Suprapubic skin (tissue), 3 donors: ENCODE results near the gene PSMA1.

ENCODE experiments used
- POLR2A ChIP-seq, 2 donors: fragments of 450-650 bp; IDR thresholded peaks; one replicate each; pipeline ENCODE4 v1.6.1; 2017; ENCODE audit warnings: antibody characterized with exemption in 2 of 2, mild to moderate bottlenecking in 2 of 2, moderate library complexity in 2 of 2
- TF ChIP-seq, protein P1 (sequence below), 2 donors: fragments of 200-600 bp in 1 of 2; fragments of 450-650 bp in 1 of 2; sonication (generic) in 1 of 2; IDR thresholded peaks; one replicate each; pipeline ENCODE4 v1.5.1; 2016 to 2019; ENCODE audit warnings: antibody characterized with exemption in 2 of 2, mild to moderate bottlenecking in 1 of 2, moderate library complexity in 1 of 2

GRCh38 chr11:14460147-14460546 lies 60.0 kb downstream of the PSMA1 start:
- TF ChIP-seq, protein P1, sequence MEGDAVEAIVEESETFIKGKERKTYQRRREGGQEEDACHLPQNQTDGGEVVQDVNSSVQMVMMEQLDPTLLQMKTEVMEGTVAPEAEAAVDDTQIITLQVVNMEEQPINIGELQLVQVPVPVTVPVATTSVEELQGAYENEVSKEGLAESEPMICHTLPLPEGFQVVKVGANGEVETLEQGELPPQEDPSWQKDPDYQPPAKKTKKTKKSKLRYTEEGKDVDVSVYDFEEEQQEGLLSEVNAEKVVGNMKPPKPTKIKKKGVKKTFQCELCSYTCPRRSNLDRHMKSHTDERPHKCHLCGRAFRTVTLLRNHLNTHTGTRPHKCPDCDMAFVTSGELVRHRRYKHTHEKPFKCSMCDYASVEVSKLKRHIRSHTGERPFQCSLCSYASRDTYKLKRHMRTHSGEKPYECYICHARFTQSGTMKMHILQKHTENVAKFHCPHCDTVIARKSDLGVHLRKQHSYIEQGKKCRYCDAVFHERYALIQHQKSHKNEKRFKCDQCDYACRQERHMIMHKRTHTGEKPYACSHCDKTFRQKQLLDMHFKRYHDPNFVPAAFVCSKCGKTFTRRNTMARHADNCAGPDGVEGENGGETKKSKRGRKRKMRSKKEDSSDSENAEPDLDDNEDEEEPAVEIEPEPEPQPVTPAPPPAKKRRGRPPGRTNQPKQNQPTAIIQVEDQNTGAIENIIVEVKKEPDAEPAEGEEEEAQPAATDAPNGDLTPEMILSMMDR (IDR thresholded peaks at IDR 0.05), result no peak
- no peak for TF ChIP-seq POLR2A (IDR thresholded peaks at IDR 0.05)
